ENCODE results near the gene TECPR2. TPM values are rescaled to one million over a fixed set of nuclear protein-coding genes. Genes with fewer than 3 reads are reported as not detected.

TECPR2 gene
- total RNA-seq, 2 donors from 2014 or later: 12.2 to 17.2 TPM

DNA sequence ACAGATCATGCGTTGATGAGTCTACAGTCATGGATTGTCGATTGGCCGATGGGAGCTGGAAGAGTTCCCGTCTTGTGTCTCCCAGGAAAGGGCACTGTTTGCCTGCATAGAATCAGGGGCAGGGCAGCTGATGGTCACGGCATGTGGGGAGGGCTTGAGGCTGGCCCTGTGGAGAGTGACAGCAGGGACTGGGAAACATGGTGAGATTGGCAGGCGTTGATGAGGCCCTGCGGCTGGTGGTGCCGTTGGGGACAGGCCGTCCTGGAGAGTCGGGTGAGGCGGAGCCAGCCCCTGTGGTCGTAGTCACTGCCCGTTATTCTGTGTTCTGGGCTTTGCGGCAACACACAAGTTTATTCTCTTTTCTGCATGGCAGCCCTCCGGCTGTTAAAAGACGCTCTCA is 52.9 kb downstream of the TECPR2 start:
- H3K36me3 Mint-ChIP-seq: no peaks in the 10 kb centered on the region
- H3K27ac Mint-ChIP-seq: no peak overlapping the region
- H3K9me3 Mint-ChIP-seq: no peaks in the 10 kb centered on the region
- H3K4me1 Mint-ChIP-seq (ENCODE audit: low read depth in 2 of 2): no peaks in the 10 kb centered on the region
- ATAC-seq (peak in 1 of 2 donors; percentile 44), DNase-seq (ENCODE audit: low spot score) (no peak)
- no peak overlapping the region for H3K4me3 Mint-ChIP-seq
- no peaks in the 10 kb centered on the region for H3K27me3 Mint-ChIP-seq

DNA sequence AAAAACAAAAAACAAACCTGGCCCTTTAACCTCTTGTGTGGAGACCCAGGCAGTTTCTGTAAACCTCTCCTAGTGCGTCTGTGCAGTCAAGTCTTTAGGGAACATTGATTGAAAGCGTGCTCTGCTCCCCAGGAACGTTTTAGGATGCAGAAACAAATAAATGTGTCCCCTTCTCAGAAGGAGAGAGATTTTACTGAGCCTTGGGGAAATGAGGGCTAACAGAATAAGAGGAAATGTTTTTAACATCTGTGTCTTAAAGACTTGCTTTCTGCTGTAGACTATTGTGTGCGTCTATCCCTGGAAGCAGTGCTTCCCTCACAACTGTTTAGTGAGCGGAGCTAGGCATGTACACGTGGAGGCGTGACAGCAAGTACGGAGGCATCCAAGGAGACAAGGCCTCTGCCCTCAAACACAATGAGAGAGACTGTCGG is 54.3 kb downstream of the TECPR2 start:
- DNase-seq (ENCODE audit: low spot score) (no peak), ATAC-seq (no peak)
- no peaks in the 10 kb centered on the region for H3K4me1 Mint-ChIP-seq (ENCODE audit: low read depth in 2 of 2)
- H3K9me3 Mint-ChIP-seq: no peaks in the 10 kb centered on the region
- no peaks in the 10 kb centered on the region for H3K27me3 Mint-ChIP-seq
- no peaks in the 10 kb centered on the region for H3K36me3 Mint-ChIP-seq
- H3K27ac Mint-ChIP-seq: no peak overlapping the region
- no peak overlapping the region for H3K4me3 Mint-ChIP-seq

DNA sequence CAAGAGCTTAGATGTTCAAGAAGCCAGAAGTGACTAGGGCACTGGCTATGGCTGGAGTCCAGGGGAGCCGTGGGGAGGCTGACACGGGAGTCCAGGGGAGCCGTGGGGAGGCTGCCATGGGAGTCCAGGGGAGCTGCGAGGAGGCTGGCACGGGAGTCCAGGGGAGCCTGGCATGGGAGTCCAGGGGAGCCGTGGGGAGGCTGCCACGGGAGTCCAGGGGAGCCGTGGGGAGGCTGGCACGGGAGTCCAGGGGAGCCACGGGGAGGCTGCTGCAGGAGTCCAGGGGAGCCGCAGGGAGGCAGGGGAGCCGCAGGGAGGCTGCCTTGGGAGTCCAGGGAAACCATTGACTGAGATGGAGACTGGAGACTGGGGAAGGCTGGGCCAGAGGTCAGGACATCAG is 54.9 kb downstream of the TECPR2 start:
- Mint-ChIP-seq H3K27ac (no peak overlapping the region), H3K27me3 (no peaks in the 10 kb centered on the region), H3K9me3 (no peaks in the 10 kb centered on the region), H3K4me3 (no peak overlapping the region), H3K4me1 (ENCODE audit: low read depth in 2 of 2) (no peaks in the 10 kb centered on the region), H3K36me3 (no peaks in the 10 kb centered on the region)
- ATAC-seq (no peak), DNase-seq (ENCODE audit: low spot score) (no peak)

DNA sequence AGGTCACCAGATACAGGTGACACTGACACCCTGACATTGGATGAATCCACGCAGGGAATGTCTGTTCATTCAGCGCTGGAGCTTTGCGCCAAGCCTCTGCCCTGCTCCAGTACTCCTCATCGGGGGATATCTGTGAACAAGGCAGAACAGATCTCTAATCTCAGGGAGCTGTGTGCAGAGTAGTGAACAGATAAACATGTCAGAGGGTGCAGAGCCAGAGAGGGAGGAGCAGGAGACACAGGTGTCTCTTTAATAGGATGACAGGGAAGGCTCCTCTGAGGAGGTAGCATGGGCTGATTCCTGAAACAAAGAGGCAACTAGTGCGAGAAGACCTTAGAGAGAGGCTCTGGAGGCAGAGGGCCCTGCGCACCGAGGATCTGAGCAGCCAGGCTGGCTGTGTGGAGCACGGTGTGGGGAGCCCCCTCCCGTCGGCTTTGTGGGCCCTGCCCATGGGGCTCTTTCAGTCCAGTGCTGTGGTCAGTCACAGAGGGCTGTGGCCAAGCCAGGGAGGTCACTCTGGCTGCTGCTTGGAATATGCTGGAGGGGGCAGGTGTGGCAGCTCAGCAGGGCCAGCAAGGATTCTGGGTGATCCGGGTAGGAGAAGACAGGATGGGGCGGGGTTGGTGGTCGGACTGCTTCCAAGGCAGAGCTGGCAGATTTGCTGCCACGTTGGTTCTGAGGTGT is 55.6 kb downstream of the TECPR2 start:
- Mint-ChIP-seq H3K27me3 (no peaks in the 10 kb centered on the region), H3K27ac (no peak overlapping the region), H3K9me3 (no peaks in the 10 kb centered on the region), H3K36me3 (no peaks in the 10 kb centered on the region), H3K4me1 (ENCODE audit: low read depth in 2 of 2) (no peaks in the 10 kb centered on the region), H3K4me3 (no peak overlapping the region)
- DNase-seq (ENCODE audit: low spot score) (no peak), ATAC-seq (peak in 1 of 2 donors; percentile 6)

DNA sequence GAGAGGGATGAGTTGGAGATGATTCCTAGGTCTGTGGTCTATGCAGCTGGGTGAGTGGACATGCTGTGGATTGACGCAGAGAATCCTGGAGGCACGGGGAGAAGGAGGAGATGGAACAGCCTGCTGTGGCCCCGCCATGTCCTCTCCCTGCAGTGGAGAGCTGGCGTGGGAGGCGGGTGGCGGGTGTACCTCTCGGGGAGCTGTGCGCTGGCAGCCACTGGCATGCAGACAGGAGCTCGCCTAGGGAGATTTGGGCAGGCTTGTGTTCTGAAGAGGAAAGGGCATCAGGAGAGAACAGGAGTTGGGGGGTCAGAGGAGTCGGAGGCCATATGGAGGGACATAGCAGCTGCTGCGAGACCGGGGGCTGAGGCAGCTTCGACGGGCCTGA is 56.1 kb downstream of the TECPR2 start:
- H3K36me3 Mint-ChIP-seq: no peaks in the 10 kb centered on the region
- H3K4me3 Mint-ChIP-seq: no peak overlapping the region
- no peak overlapping the region for H3K27ac Mint-ChIP-seq
- DNase-seq (ENCODE audit: low spot score): no peak
- no peaks in the 10 kb centered on the region for H3K9me3 Mint-ChIP-seq
- no peaks in the 10 kb centered on the region for H3K27me3 Mint-ChIP-seq
- ATAC-seq: no peak
- H3K4me1 Mint-ChIP-seq (ENCODE audit: low read depth in 2 of 2): no peaks in the 10 kb centered on the region

DNA sequence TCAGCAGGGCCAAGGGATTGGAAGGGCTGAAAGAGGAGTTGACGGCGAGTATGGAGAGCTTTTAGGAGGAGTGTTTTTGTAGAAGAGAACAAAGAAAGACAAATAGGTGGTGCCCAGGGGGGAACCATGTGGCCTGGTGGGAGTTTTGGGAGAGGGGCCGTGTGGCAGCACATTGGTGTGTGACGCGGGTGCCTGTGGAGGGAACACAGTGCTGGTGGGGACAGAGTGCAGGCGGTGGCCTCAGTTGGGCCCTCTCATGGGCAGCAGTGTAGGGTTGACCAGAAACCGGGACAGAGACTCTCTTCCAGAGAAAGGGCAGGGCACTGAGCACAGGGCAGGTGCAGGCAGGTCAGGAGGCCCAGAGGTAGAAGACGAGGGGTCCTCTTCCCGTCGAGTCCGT is 56.5 kb downstream of the TECPR2 start:
- Mint-ChIP-seq H3K27me3 (no peaks in the 10 kb centered on the region), H3K4me3 (no peak overlapping the region), H3K4me1 (ENCODE audit: low read depth in 2 of 2) (no peaks in the 10 kb centered on the region), H3K36me3 (no peaks in the 10 kb centered on the region), H3K27ac (no peak overlapping the region), H3K9me3 (no peaks in the 10 kb centered on the region)
- DNase-seq (ENCODE audit: low spot score) (no peak), ATAC-seq (peak in 1 of 2 donors; percentile 11)

DNA sequence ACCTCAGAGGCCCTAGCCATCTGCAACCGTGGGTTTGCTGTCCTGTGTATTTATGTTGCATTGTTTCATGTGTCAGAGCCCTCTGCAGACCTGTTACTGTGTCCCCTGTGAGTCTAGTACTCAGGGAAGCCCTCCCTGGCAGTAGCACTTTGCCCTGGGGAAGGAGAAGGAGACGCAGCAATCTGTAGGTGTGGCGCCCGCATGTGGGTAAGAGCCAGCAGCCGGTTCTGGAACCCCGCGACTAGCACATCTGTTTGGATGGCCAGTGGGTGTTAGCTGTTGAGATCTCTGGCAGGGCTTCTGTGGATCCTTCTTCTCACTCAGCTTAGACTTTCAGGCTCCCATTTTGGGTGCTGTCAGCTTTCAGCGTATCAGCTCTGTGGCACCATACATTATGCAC is 57.0 kb downstream of the TECPR2 start:
- ATAC-seq (no peak), DNase-seq (ENCODE audit: low spot score) (no peak)
- Mint-ChIP-seq H3K27ac (no peak overlapping the region), H3K4me1 (ENCODE audit: low read depth in 2 of 2) (no peaks in the 10 kb centered on the region), H3K36me3 (no peaks in the 10 kb centered on the region), H3K9me3 (no peaks in the 10 kb centered on the region), H3K27me3 (no peaks in the 10 kb centered on the region), H3K4me3 (no peak overlapping the region)

DNA sequence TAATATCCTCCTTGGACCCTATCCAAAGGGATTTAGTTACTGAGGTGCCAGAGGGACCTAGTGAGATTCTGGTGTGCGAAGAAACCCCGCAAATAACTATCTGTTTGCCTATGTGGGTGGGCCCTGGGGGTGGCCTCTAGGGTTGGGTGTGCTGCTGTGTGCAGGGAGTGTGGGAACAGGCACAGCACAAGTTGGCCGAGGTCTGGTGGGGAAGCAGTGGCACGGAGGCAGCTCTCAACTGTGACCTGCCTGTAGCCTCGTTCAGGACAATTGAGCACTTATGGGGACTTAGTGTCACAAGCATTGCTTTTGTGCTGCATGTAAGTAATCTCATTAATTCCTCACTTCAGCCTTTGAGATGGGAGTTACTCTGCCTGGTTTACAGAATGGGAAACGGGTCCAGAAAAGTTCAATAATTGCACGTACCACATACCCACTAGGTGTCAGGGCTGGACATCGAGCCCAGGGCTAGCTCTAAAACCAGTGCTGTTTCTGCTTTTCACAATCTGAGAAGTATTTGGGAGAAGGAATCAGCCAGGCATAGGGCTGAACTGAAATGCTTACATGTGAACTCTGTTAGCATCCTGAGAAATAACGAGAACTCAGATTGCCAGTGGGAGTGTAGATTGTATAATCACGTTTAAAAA is 58.8 kb downstream of the TECPR2 start:
- no peaks in the 10 kb centered on the region for H3K4me1 Mint-ChIP-seq (ENCODE audit: low read depth in 2 of 2)
- DNase-seq (ENCODE audit: low spot score) (no peak), ATAC-seq (no peak)
- H3K4me3 Mint-ChIP-seq: no peak overlapping the region
- H3K27ac Mint-ChIP-seq: no peak overlapping the region
- H3K36me3 Mint-ChIP-seq: no peaks in the 10 kb centered on the region
- H3K9me3 Mint-ChIP-seq: no peaks in the 10 kb centered on the region
- no peaks in the 10 kb centered on the region for H3K27me3 Mint-ChIP-seq

DNA sequence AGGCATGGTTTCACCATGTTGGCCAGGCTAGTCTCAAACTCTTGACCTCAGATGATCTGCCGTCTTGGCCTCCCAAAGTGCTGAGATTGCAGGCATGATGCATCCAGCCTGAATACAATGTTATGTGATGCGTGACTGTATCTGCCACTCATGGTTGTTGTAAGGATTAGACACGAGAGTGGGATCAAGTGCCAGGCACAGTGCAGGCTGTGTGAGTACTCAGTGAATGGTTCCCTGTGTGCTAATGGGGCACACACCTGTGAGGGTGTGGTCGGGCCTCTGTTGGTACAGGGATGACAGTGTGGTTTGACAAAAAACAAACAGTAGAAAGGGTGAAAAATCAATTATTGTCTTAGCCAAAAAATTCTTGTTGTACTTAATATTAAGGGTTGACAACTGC is 61.8 kb downstream of the TECPR2 start:
- Mint-ChIP-seq H3K9me3 (no peaks in the 10 kb centered on the region), H3K4me1 (ENCODE audit: low read depth in 2 of 2) (no peaks in the 10 kb centered on the region), H3K4me3 (no peak overlapping the region), H3K36me3 (no peaks in the 10 kb centered on the region), H3K27me3 (no peaks in the 10 kb centered on the region), H3K27ac (no peak overlapping the region)
- DNase-seq (ENCODE audit: low spot score) (no peak), ATAC-seq (no peak)

DNA sequence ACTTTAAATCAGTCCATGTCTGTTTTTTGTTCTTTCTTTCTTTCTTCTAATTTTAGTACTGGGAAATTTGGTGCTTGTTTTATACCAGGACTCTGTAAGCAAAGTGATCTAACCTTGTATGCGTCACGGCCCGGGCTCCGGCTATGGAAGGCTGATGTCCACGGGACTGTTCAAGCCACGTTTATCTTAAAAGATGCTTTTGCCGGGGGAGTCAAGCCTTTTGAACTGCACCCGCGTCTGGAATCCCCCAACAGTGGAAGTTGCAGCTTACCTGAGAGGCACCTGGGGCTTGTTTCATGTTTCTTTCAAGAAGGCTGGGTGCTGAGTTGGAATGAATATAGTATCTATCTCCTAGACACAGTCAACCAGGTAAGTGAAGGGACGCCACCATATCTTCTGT is 62.2 kb downstream of the TECPR2 start:
- no peak overlapping the region for H3K4me3 Mint-ChIP-seq
- no peaks in the 10 kb centered on the region for H3K36me3 Mint-ChIP-seq
- no peaks in the 10 kb centered on the region for H3K27me3 Mint-ChIP-seq
- H3K9me3 Mint-ChIP-seq: no peaks in the 10 kb centered on the region
- ATAC-seq (no peak), DNase-seq (ENCODE audit: low spot score) (no peak)
- H3K4me1 Mint-ChIP-seq (ENCODE audit: low read depth in 2 of 2): no peaks in the 10 kb centered on the region
- no peak overlapping the region for H3K27ac Mint-ChIP-seq

DNA sequence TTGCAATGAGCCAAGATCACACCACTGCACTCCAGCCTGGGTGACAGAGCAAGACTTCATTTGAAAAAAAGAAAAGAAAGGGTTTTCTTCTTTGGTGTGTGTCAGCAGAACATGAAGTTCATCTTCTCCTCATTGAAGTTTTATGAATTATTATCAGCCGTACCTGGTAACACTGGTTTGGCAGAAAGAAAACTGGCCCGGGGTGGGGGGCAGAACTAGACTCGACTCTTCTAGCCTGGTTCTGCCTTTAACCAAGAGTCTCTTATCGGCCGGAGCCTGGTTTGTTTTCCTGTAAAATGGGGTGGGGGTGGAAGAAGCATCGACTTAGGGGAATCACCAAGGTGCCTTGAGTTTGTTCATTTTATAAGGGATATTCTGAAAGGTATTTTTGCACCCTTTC is 64.1 kb downstream of the TECPR2 start:
- H3K9me3 Mint-ChIP-seq: no peaks in the 10 kb centered on the region
- H3K27me3 Mint-ChIP-seq: no peaks in the 10 kb centered on the region

DNA sequence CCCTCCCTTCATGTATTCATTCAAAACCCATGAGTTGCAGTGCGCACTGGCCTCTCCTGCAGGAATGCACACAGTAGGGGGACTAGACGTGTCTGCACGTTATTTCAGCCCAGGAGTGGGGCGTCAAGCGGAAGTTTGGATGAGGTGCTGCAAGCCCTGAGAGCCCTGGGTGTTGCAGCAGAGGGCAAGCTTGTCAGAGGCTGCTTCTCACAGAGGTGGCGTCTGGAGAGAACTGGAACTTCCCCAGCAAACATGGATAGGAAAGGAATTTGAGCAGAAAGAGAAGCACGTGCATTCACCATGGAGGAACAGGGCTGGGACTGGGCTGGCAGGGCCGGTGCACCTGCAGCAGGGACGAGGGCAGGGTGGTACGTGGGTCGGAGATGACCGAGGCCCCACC is 64.9 kb downstream of the TECPR2 start:
- ATAC-seq: no peak
- no peaks in the 10 kb centered on the region for H3K4me1 Mint-ChIP-seq (ENCODE audit: low read depth in 2 of 2)

More for the DNA sequence above, 64.1 kb downstream of the TECPR2 start:
- Mint-ChIP-seq H3K4me3 (no peak overlapping the region), H3K36me3 (no peaks in the 10 kb centered on the region), H3K27ac (no peak overlapping the region), H3K4me1 (ENCODE audit: low read depth in 2 of 2) (no peaks in the 10 kb centered on the region)
- no peak for ATAC-seq
- DNase-seq (ENCODE audit: low spot score): no peak

DNA sequence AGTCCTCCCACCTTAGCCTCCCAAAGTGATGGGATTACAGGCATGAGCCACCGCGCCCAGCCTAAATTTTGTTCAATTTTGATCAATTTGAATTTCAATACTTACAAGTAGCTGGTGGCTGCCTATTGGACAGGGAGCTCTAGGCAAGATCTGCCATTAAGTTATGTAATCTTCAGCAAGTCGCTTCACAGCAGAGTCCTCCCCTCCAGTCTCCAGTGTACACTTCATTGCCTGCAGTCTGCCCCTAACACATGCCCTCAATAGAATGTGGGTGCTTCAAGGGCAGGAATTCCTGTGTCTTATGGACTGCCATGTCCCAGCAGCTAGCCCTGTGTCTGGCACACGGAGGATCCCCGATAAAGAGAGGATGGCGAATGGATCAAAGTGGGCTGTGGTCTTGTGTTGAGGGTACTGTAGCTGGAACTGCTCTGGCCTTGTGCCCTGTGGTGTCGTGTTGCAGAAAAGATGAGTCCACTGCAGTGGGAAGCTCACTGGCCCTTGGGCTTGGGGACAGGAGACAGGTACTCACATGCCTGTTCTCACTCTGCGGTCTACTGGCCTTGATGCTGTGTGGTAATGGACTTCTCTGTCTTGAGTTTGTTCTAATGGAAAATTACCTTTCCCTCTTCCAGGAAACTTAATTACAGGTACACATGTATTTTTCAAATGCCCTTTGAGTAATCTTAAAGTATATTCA is 67.6 kb downstream of the TECPR2 start:
- no peak overlapping the region for H3K27ac Mint-ChIP-seq
- no peak for ATAC-seq
- no peak for DNase-seq (ENCODE audit: low spot score)
- no peak overlapping the region for H3K4me3 Mint-ChIP-seq
- no peaks in the 10 kb centered on the region for H3K27me3 Mint-ChIP-seq
- H3K4me1 Mint-ChIP-seq (ENCODE audit: low read depth in 2 of 2): no peaks in the 10 kb centered on the region
- no peaks in the 10 kb centered on the region for H3K36me3 Mint-ChIP-seq
- H3K9me3 Mint-ChIP-seq: no peaks in the 10 kb centered on the region

More for the DNA sequence above, 64.9 kb downstream of the TECPR2 start:
- Mint-ChIP-seq H3K27ac (no peak overlapping the region), H3K4me3 (no peak overlapping the region), H3K36me3 (no peaks in the 10 kb centered on the region), H3K27me3 (no peaks in the 10 kb centered on the region), H3K9me3 (no peaks in the 10 kb centered on the region)
- no peak for DNase-seq (ENCODE audit: low spot score)

DNA sequence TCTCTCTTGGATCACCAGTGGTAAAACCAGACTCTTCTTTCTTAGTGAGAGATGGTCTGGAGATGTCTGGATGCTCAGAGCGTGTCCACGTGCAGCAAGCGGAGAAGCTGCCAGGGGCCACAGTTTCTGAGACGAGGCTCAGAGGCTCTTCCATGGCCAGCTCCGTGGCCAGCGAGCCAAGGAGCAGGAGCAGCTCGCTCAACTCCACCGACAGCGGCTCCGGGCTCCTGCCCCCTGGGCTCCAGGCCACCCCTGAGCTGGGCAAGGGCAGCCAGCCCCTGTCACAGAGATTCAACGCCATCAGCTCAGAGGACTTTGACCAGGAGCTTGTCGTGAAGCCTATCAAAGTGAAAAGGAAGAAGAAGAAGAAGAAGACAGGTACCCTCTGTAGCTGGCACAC is 69.0 kb downstream of the TECPR2 start:
- no peaks in the 10 kb centered on the region for H3K9me3 Mint-ChIP-seq
- H3K36me3 Mint-ChIP-seq: no peaks in the 10 kb centered on the region
- H3K27ac Mint-ChIP-seq: no peak overlapping the region
- H3K4me3 Mint-ChIP-seq: no peak overlapping the region
- no peaks in the 10 kb centered on the region for H3K27me3 Mint-ChIP-seq
- no peak for ATAC-seq
- no peaks in the 10 kb centered on the region for H3K4me1 Mint-ChIP-seq (ENCODE audit: low read depth in 2 of 2)
- DNase-seq (ENCODE audit: low spot score): no peak
